PFSK-1 (cell line): ENCODE data around the gene HPS6.

Experiments used
- FOXP2 ChIP-seq: optimal IDR thresholded peaks from 2 replicates; pipeline ENCODE3; 2011; ENCODE audit warnings: borderline replicate concordance, control low read depth, inconsistent platforms; ENCODE audit not compliant: insufficient read depth; ENCODE audit errors: extremely low read length, extremely low read depth
- POLR2AphosphoS5 ChIP-seq: IDR thresholded peaks from 2 replicates; pipeline ENCODE4 v1.6.1; 2012; ENCODE audit warnings: low read depth, mild to moderate bottlenecking, control low read depth, low read length, moderate library complexity
- REST ChIP-seq, 2 experiments: IDR thresholded peaks; 2 replicates each; pipeline versions ENCODE4 v1.6.1 to v1.8.0; 2011 to 2012; ENCODE audit warnings: low read depth in 2 of 2, low read length in 2 of 2, control low read depth in 1 of 2, inconsistent platforms in 1 of 2, mild to moderate bottlenecking in 1 of 2, moderate library complexity in 1 of 2; ENCODE audit not compliant: insufficient read depth in 1 of 2
- SIN3A ChIP-seq: IDR thresholded peaks from 2 replicates; pipeline ENCODE4 v1.6.1; 2012; ENCODE audit warnings: mild to moderate bottlenecking, low read length, moderate library complexity, borderline replicate concordance; ENCODE audit not compliant: insufficient read depth
- TAF1 ChIP-seq: IDR thresholded peaks from 2 replicates; pipeline ENCODE4 v1.6.1; 2012; ENCODE audit warnings: low read length, control low read depth, borderline replicate concordance; ENCODE audit not compliant: insufficient read depth

Gene HPS6

GRCh38 chr10:102072673-102073527 lies 7.8 kb downstream of the HPS6 start:
- no peak for TF ChIP-seq TAF1
- no peak for TF ChIP-seq REST (IDR thresholded peaks at IDR 0.05; ENCODE audit: insufficient read depth in 1 of 2, low read depth in 2 of 2, low read length in 2 of 2)
- TF ChIP-seq SIN3A: no peak
- TF ChIP-seq FOXP2: no peak
- TF ChIP-seq POLR2AphosphoS5: no peak

DNA sequence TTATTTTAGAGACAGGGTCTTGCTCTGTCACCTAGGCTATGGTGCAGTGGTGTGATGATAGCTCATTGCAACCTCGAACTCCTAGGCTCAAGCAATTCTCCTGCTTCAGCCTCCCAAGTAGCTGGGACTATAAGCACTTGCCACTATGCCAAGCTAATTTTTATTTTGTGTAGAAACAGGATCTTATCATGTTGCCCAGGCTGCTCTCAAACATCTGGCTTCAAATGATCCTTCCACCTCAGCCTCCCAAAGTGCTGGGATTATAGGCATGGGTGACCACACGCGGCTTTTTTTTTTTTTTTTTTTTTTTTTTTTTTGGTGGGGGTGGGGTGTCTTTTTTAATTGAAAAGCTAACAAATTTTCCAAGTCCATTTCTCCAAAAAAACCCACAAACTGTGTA lies 18.4 kb downstream of the HPS6 start:
- TF ChIP-seq FOXP2: no peak
- no peak for TF ChIP-seq POLR2AphosphoS5
- no peak for TF ChIP-seq SIN3A
- TF ChIP-seq REST (IDR thresholded peaks at IDR 0.05; ENCODE audit: insufficient read depth in 1 of 2, low read depth in 2 of 2, low read length in 2 of 2): no peak
- no peak for TF ChIP-seq TAF1

DNA sequence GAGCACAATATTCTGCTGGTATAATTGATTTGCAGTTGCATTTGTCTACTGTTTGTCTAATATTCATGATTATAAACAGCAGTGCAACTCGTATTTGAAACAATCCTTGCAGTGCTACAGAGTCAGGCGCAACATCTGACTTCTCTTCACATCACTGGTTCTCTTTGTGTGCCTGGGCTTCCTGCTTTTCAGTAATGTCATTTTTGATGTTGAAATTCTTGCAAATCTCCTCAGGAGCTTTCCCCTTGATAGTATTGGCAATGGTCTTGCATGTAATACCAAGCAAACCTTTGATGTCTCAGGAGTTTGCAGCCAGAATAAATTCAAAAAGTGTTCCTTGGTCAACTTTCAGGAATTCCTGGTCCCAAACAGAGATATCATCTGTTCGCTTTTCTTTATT lies 20.2 kb downstream of the HPS6 start:
- TF ChIP-seq FOXP2 (no peak), POLR2AphosphoS5 (no peak), SIN3A (no peak), TAF1 (no peak)

DNA sequence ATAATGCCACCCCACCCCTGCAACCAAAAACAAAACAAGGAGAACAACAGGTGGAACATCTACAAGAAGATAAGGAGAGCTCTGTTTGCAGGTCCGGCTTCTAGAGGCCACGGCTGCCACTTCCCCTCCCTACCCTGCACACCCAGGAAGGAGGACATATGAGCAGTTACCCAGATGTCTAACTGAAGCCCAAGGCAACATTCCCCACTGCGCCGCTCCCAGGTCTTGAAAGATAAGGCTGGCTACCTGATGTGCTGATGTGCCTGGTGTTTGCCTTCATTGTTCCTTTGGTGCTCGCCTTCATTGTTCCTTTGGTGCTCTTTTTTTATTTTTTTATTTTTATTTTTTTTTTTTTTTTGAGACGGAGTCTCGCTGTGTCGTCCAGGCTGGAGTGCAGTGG lies 21.0 kb downstream of the HPS6 start:
- TF ChIP-seq REST (IDR thresholded peaks at IDR 0.05; ENCODE audit: insufficient read depth in 1 of 2, low read depth in 2 of 2, low read length in 2 of 2) (no peak), SIN3A (no peak), FOXP2 (no peak), POLR2AphosphoS5 (no peak), TAF1 (no peak)

GRCh38 chr10:102090772-102091171 lies 25.6 kb downstream of the HPS6 start:
- TF ChIP-seq REST (IDR thresholded peaks at IDR 0.05; ENCODE audit: insufficient read depth in 1 of 2, low read depth in 2 of 2, low read length in 2 of 2): no peak
- no peak for TF ChIP-seq POLR2AphosphoS5
- TF ChIP-seq TAF1: no peak
- no peak for TF ChIP-seq SIN3A
- TF ChIP-seq FOXP2: no peak
